GM19193 (cell line): ENCODE results near the gene XRCC5.
A peak's percentile ranks its signal among the peaks of the same experiment; 100 is the strongest.

Source experiments
- POLR2A ChIP-seq: IDR thresholded peaks from 4 replicates; pipeline ENCODE4 v1.6.1; 2011; ENCODE audit not compliant: insufficient read depth, insufficient read length; ENCODE audit errors: extremely low read depth

XRCC5 gene

DNA sequence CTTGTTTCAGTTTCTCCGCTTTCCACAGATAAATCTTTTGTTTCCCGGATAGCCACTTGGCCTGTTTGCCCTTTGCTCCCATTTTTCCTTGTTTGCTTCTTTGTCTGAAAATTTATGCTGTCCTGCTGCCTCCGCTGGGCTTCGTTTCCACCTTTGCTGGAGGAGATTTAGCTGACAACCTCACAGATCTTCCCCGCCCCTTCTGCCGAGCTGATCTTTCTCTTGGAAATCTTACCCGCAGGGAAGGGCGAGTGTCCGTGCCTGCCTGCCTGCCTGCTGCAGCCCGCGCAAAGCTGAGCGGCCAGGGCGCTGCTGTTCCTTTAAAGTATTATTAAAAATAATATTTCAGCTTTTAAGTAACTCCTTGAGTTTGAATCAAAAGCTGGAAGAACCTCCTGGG, 1.4 kb upstream of the XRCC5 start:
- no peak for TF ChIP-seq POLR2A

- TF ChIP-seq POLR2A = peak; percentile 16
These were observed 710 bp upstream of the XRCC5 start for GRCh38 chr2:216108310-216108966.

DNA sequence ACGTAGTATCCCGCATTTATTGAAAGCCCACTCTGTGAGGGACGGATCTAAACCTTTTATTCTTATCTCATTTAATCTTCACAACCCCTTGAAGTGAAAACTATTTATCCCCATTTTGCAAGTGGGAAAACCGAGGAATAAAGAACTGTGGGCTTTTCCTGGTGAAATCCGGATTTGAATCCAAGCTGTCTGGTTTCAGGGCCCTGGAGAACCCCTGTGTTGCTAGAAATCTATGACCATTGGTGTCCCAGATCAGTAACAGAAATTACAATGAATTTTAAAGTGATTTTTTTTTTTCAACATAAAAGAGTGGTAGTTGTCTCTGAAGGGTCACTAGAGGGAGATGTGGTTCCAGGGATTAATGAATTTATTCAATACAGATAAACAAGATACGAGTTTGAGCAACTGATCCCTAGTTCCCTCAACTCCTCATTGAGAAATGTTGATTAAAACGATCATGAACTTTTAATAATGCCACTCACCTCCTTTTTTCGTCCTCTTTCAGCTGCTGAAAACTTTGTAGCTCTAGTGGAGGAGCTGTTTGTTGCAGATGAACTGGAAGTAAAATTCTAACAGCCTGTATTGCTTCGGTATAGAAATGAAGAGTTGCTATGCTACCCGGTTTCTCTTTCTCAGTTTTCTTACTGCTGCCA, 940 bp downstream of the XRCC5 start:
- TF ChIP-seq POLR2A = no peak

DNA sequence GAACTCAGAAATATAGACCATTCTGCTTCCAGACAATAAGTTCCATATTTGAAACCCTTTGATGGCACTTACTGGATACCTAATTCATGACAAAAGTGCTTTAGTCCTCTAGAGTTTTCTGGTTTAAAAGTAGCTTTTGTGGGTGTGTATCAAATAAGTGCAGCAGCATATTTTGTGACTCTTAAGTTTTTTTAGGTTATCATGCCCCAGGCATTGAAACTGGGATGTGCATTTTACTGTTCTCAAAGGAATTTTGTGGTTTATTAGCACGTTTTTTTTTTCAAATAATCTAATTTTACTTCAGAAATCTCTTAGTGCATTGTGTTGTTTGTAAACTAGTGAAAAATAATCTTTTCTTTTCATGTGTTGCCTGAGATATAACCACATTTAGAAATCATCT, 1.5 kb downstream of the XRCC5 start:
- TF ChIP-seq POLR2A = no peak

DNA sequence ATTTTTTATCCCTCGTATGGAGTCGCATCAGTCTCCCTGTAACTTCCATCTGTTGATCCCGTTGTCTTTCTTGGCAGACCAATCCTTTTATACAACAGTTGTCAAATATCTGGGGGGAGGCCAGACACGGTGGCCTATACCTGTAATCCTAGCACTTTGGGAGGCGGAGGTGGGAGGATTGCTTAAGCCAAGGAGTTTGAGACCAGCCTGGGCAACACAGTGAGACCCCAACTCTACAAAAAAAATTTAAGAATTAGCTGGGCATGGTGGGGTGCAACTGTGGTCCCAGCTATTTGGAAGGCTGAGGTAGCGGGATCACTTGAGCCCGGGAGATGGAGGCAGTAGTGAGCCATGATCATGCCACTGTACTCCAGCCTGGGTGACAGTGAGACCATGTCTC, 2.0 kb downstream of the XRCC5 start:
- TF ChIP-seq POLR2A = no peak

GRCh38 chr2:216112926-216113325, 3.8 kb downstream of the XRCC5 start:
- no peak for TF ChIP-seq POLR2A

DNA sequence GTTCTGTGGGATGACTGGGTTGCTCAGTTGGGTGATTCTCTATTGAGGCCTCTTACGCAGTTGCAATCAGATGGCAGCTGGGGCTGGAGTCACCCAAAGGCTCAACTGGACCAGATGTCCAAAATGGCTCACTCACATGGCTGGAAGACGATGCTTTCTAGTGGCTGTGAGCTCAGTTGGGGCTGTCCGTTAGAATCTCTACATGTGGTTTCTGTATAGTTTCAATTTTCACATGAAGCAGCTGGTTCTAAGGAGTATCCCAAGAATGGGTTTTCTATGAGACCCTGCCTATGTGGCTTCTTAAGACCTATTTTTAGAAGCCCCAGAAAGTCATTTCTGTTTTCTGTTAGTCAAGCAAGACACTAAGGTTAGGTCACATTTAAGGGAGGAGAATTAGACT, 4.4 kb downstream of the XRCC5 start:
- peak; percentile 25 for TF ChIP-seq POLR2A

DNA sequence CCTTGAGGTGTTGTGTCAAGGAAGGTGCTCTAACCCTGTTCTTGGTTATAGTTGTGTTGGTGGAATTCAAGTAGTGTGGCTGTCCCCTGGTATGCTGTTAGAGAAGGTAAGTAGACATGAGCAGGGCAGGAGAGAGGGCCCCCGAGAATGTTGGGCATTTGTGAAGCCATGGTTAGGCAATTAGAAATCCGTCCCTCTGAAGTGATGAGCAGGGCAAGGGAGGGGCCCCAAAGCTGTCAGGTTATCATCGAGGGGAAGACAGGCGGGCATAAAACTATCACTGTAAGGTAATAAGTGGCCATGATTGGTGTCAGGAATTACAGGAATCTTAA, 5.2 kb downstream of the XRCC5 start:
- TF ChIP-seq POLR2A = no peak

- TF ChIP-seq POLR2A = peak; percentile 58
These were observed 5.8 kb downstream of the XRCC5 start for GRCh38 chr2:216114714-216115531.

- no peak for TF ChIP-seq POLR2A
These were observed 7.3 kb downstream of the XRCC5 start for GRCh38 chr2:216116418-216116817.

DNA sequence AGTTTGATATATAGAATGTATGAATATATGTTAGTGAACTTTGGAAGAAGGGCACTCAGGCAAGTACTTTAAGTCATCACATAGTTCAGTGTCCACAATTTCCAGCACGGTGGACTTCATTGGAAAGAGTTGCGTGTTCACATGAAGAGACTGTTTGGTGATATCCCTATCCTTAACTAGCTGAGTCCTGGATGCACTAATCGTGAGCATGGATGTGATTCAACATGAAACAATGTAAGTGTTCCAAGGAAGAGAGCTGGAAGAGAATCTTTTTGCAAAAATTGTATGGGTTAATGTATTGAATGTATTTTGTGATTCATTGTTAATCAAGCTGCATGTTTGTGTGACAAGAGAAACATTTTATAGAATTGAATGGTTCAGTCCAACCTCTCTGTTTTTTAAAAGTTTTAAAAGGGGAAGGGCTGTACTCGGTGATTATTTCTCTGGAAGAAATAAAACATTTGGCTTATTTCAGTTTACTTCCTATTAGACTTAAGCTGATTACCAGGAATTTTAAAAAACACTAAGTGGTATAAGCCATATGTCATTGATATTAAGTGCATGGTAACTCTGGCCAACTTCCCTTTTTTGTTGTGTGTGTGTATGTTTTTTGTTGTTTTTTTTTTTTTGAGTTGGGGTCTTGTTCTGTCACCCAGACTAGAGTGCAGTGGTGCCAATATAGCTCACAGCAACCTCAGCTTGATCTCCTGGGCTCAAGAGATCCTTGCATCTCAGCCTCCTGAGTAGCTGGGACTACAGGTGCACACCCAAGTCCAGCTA, 8.6 kb downstream of the XRCC5 start:
- TF ChIP-seq POLR2A = no peak

DNA sequence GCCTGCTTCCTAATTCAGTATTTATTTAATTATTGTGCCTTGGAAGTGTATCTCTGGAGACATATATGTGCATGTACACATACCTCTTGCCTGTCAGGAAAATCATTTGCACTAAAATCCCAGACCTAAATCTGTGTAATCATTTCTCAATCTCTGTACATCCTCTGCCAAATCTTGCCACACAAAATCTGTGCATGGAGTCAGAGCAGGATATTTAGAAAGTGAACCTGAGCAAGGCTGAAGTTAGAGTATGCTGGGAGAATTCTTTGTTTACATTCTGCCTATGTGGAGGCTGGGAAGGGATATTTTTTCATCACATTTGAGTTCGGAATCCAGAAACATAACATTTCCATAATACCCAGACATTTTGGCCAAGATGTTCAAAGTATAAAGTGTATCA, 9.3 kb downstream of the XRCC5 start:
- TF ChIP-seq POLR2A = no peak

DNA sequence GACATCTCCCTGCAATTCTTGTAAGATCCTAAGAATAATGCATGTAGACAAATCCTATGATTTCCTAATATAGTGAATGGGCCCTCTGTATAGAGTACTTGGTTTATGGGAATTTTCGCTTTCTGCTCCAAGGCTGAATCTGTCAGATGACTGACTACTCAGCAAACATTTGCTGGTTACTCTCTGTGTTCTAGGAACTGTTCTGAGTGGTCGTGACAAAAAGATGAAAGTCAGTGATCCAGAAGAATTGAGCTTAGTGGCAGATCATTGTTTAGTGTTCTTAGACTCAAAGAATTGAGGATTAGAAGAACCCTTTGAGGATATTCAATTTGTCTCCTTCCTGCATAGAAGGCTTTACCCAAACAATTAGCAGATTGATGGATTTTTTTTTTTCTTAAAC, 10.0 kb downstream of the XRCC5 start:
- no peak for TF ChIP-seq POLR2A

GRCh38 chr2:216119986-216120385, 10.8 kb downstream of the XRCC5 start:
- TF ChIP-seq POLR2A = no peak

DNA sequence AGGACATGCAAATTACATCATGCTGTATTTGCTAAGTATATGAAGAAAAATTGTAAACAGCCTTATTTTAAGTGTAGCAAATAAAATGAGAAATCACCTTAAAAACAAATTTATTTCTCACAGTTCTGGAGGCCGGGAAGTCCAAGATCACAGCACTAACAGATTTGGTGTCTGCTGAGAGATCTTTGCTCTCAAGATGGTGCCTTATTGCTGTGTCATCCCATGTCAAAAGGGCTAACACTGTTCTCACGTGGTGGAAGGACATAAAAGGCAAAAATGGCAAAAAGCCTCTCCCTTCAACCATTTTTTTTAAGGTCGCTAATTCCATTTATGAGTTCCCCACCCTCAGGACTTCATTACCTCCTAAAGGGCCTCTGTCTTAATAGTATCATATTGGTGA, 12.1 kb downstream of the XRCC5 start:
- TF ChIP-seq POLR2A = no peak
